GM19023 (cell line): ENCODE results near the gene RFPL2.
"Not testable (repeated sequence)": the region's sequence is repeated elsewhere in the genome, so short reads cannot be mapped to it uniquely, and the experiment has no call there.

Source experiments
- ATAC-seq: cut with Tn5 transposase; IDR thresholded peaks from one replicate; pipeline ENCODE4 v1.9.1; 2021; ENCODE audit warnings: mild to moderate bottlenecking, moderate library complexity; ENCODE audit not compliant: unreplicated experiment

The RFPL2 gene

DNA sequence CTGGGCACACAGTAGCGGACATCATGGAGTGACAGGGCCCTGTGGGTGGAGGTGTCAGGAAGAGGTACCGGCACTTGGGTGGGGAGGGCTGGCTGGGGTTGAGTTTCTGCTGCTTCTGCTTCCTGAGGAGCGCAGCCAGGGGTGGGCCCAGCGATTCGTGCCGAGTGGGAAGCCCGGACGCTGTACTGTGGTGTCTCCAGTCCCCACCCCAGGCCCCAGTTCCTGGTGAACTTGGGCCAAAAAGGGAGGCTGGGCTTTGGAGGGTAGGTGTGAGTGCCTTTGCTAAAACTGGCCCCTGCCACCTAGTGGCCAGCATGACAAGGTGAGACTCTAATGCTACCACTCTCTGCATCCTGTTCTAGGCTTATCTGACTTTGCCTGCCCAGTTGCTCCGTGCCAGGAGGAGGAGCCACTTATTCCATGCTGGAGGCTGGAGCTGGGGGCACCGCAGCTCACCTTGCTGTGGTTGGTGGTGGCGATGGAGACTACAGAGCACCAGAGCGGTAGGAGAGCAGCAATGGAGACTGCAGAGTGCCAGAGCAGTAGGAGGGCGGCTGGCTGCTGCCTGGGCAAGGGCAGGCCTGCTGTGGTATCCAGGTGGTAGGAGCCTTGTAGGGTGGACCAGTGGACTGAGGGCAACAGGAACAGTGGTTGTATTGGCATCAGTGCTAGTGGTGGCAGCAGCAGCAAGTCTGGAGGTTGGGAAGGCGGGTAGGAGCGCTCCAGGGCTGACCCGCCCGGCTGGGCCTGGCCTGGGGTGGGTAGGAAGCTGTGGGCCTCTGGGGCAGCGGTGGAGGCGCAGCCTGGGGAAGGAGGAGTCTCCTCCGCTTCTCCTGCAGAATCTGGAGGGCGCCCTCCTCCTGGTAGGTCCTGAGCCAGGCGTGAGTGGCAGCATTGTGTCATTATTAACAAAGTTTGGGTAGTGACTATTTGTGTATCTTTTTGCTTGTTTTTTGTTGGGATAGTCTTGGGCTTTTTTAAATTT is 2.2 kb upstream of the RFPL2 start:
- no peak for ATAC-seq

DNA sequence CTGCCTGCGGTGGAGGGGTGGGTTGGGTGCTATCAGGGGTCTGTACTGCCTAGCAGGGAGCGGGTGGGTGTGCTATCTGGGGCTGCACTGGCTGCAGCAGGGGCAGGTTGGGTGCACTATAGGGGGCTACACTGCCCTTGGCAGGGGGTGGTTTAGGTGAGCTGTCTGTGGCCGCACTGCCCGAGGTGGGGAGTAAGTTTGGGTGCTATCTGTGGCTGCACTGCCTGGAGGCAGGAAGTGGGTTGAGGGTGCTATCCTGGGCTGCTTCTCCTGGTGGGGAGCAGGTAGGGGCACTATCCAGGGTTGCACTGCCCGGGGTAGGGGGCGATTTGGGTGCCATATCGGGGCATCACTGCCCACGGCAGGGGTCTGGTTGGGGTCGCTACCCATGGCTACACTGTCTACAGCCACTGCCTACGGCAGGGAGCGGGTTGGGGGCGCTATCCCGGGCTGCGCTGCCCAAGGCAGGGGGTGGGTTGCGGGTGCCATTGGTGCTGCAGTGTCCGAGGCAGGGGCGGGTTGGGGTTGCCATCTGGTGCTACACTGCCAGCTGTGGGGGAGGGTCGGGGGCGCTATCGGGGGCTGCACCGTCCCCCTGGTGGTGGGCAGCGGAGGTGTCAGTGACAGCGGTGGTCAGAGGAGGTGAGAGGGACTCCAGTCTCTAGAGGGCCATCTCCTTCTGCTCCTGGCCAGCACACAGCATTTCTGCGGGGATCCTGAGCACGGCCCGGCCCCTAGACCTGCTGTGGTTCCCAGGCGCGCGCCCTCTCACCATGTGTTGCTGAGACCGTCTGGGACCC is 1.3 kb upstream of the RFPL2 start:
- no peak for ATAC-seq

- no peak for ATAC-seq
Measured at GRCh38 chr22:32204040-32204855, 625 bp downstream of the RFPL2 start.

DNA sequence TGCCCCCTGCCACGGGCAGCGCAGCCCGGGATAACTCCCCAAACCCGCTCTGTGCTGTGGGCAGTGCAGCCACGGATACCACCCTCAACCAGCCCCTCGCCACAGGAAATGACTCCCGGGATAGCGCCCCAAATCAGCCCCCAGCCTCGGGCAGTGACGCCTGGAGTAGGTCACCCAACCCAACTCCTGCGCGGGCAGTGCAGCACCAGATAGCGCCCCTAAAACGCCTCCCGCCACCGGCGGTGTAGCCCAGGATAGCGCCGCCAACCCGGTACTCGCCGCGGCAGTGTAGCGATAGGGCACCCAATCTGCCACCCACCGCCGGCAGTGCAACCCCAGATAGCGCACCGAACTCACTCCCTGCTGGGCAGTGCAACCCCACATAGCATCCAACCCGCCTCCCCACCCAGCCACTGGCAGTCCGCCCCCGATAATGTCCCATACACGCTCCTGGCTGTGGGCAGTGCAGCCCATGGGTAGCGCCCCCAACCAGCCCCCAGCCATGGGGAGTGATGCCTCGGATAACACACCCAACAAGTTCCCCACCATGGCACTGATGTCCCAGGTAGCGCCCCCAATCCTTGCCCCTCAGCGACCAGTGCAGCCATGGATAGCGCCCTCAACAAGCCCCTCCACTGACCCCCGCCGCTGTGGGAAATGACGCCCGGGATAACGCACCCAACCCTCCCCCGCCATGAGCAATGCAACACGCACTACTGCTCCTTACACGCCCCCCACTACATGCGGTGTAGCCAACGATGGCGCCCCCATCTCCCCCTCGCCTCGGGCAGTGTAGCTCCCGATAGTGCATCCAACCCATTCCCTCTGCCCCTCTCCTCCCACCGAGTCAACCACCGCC is 1.5 kb downstream of the RFPL2 start:
- ATAC-seq: no peak

DNA sequence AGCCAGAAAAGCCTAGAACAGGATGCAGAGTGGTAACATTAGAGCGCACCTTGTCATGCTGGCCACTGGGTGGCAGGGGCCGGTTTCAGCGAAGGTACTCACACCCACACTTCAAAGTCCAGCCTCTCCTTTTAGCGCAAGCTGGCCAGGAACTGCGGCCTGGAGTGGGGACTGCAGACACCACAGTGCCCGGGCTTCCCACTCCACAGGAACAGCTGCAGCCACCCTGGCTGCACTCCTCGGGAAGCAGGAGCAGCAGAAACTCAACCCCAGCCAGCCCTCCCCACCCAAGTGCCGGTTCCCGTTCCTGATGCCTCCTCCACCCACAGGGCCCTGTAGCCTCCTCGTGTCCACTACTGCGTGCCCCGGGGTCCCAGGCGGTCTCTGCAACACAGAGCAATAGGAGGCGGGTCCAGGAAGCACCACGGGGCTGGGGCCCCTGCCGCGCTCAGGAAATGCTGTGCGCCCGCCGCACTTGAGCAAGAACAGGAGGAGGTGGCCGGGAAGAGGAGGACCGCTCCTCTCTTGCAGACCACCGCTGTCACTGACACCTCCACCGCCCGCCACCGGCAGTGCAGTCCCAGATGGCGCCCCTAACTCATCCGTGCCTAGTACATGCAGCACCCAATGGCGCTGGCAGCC is 2.2 kb downstream of the RFPL2 start:
- ATAC-seq: no peak

DNA sequence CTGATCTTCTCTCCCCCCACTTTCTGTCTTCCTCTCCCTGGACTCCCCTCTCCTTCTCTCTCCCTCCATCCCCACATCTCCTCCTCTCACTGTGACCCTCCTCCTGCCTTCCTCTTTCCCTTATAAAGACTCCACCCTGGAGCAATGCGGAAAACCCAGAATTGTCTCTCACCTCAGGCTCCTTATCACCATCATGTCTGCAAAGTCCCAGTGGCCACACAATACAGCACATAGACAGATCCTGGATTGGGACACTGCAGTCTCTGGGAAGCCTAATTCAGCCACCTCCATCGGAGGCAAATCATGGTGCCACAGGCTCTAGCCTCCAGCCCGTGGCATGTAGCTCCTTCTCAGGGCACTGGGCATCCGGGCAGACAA is 2.7 kb downstream of the RFPL2 start:
- no peak for ATAC-seq

DNA sequence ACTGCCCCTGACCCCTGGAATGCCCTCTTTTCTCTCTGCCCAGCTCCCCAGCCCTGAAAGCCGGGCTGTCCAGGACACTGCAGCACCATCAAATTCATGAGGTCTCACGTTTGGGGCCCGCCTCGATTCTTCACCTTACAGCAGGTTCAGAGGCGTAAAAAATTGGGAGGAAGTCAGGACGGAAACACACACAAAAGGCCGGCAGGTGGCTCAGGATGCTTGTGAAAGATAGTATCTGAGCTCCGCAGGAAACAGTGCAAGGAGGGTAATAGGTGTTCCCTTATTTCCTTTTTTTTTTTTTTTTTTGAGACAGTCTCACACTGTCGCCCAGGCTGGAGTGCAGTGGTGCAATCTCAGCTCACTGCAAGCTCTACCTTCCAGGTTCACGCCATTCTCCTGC is 4.1 kb downstream of the RFPL2 start:
- no peak for ATAC-seq

DNA sequence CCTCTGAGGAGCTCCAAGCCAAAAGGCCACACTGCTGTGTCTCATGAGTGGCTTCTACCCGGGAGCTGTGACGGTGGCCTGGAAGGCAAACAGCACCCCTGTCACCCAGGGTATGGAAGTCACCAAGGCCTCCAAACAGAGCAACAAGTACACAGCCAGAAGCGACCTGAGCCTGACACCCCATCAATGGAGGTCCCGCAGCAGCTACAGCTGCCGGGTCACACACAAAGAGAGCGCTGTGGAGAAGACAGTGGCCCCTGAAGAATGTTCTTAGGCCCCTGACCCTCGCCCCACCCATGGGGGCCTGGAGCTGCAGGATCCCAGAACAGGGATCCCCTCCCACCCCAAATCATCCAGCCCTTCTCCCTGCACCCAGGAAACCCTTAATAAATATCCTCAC is 4.9 kb downstream of the RFPL2 start:
- no peak for ATAC-seq

GRCh38 chr22:32199341-32199740 is 5.5 kb downstream of the RFPL2 start:
- no peak for ATAC-seq

- ATAC-seq: not testable (repeated sequence)
Measured at GRCh38 chr22:32197553-32198226, 7.2 kb downstream of the RFPL2 start.

DNA sequence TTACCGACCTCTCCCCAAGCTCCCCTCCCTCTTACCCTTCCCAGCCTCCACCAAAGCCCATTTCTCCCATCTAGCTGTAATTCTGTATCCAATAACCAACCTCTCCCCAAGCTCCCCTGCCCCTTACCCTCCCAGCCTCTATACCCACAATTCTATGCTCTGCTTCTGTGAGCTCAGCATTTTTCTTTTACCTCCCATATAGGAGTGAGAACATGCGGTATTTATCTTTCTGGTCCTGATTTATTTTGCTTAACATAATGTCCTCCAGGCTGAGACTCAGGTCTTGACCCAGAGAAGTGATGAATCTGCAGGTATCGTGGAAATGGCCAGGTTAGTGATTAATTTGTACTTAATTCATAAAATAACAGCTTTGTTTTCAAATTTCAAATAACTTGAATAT is 9.0 kb downstream of the RFPL2 start:
- not testable (repeated sequence) for ATAC-seq

DNA sequence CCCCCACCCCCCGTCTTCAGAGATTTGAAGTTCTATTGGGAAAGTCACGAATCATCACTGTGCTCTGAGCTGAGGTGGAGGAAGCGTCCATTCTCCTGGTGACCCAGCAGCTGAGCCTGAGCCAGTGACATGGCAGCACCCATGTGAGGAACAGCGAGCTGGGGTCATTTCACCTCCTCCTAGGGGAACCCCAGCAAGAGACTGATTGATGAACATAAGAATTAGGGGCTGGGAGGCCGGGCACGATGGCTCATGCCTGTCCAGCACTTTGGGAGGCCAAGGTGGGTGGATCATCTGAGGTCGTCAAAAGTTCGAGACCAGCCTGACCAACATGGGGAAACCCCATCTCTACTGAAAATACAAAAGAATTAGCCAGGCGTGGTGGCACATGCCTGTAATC is 11.5 kb downstream of the RFPL2 start:
- ATAC-seq: not testable (repeated sequence)

- not testable (repeated sequence) for ATAC-seq
Measured at GRCh38 chr22:32191021-32191420, 13.9 kb downstream of the RFPL2 start.

GRCh38 chr22:32185821-32186220 is 19.1 kb downstream of the RFPL2 start:
- no peak for ATAC-seq

DNA sequence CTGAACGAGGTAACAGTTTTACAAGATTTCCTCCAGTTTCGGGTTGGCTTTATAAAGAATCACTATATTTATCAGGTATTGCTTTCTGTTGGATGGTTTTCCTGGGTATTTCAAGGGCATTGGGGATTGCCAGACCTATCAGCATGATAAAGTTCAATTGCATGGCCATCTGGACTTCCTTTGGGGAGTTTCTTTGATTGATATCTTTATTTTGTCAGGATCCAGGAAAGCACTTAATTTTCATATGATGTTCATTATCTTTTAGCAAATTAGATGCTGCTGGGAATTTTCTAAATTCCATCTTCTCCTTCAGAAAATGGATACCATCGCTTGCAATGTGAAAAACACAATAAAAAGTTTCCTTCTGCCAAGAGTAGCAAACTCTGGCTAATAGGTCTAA is 21.2 kb downstream of the RFPL2 start:
- no peak for ATAC-seq

DNA sequence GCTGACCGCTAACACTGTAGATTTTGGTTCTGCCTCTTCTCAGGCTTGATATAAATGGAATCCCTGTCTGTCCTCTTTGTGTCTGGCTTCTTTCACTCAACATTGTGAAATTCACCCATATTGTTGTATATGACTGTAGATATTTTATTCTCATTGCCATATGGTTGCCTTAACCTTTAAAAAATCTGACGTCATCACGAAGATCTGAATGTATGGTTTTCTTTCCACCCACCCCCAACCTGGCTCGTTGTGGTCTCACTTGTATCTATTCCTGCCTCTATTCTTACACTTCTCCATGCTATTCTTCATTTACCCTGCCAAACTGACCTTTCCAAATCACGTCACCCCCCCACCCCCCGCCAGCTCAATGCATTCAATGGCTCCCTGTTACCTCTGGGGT is 23.8 kb downstream of the RFPL2 start:
- no peak for ATAC-seq

GRCh38 chr22:32177221-32177765 is 27.6 kb downstream of the RFPL2 start:
- ATAC-seq: no peak

DNA sequence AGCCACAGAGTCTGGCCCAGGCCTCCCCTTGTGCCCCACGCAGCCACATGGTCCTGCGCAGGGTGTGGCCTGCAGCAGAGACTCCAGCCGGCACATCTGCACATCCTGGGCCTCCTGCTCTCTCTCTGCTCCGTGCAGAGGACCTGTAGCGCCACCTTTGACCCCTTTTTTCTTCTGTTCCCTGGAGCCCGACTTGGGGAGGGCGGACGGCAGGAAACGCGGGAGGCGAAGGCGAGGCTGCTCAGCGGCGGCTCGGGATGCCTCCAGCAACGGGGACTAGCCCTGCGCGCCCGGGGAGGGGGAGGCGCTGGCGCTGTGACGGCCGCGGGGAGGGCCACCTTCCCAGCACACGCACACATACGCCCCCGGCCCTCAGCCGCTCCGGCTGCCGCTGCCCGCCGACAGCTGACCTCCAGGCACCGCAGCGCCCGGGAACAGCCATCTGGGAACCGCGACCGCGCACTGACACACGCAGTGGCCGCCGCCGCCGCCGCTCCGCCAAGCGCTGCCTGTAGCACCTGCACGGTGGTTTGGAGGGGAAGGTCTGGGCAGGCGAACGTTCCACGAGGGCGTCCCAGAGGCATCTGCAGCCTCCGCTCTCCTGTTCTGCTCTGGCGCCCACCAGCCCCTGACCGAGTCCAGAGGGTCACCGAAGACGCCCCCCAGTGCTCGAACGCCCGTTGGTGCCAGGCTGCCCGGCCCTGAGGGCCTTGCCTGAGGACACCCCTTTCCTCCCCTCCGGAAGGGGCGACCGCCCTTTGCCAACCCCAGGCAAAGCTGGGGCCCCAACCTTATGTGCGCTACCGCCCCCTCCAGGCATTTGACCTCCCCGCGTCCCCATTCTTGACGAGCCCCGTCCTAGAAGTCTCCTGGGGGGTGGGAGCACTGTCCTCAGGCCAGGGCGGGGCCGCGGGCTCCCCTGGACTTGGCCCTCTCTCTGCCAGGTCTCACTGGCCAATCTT is 28.9 kb downstream of the RFPL2 start:
- no peak for ATAC-seq
